Coronary artery (tissue), 2 donors: Measurements from ENCODE around the gene TMEFF2.

ENCODE experiments used
- DNase-seq: peaks from one replicate; pipeline ENCODE4 v3.0.0-alpha.2; 2017; ENCODE audit warnings: low spot score
- H3K27ac ChIP-seq, 2 donors: fragments of 200-600 bp; sonication (generic); one replicate each; pipeline ENCODE4 v1.5.1; 2016 to 2019
- H3K4me3 ChIP-seq: fragments of 200-600 bp; sonication (generic); 2 replicates; pipeline ENCODE4 v1.5.1; 2016; ENCODE audit warnings: mild to moderate bottlenecking, moderate library complexity
- TF ChIP-seq, protein P1 (sequence below): fragments of 200-600 bp; sonication (generic); IDR thresholded peaks from one replicate; pipeline ENCODE4 v1.5.1; 2019; ENCODE audit warnings: antibody characterized with exemption

The TMEFF2 gene

DNA sequence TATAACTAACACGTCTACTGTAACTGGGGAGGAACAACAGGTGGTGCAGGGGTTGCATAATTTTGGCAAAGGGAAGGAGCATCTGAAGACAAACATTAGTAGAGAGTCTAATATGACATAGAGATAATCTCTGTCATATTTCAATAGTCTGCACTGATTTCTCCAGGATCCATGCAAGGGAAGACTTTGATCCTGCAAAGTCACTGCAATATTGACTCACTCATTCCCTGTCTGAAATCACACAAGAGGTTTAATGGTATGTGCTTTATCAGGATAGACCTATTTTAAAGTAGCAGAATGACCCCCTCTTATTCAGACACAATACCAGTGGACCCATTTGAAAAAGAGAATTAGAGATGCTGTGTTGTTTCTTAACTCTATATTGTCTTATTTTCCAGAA lies 249.1 kb downstream of the TMEFF2 start:
- H3K4me3 ChIP-seq: no peak overlapping the region
- TF ChIP-seq, protein P1, sequence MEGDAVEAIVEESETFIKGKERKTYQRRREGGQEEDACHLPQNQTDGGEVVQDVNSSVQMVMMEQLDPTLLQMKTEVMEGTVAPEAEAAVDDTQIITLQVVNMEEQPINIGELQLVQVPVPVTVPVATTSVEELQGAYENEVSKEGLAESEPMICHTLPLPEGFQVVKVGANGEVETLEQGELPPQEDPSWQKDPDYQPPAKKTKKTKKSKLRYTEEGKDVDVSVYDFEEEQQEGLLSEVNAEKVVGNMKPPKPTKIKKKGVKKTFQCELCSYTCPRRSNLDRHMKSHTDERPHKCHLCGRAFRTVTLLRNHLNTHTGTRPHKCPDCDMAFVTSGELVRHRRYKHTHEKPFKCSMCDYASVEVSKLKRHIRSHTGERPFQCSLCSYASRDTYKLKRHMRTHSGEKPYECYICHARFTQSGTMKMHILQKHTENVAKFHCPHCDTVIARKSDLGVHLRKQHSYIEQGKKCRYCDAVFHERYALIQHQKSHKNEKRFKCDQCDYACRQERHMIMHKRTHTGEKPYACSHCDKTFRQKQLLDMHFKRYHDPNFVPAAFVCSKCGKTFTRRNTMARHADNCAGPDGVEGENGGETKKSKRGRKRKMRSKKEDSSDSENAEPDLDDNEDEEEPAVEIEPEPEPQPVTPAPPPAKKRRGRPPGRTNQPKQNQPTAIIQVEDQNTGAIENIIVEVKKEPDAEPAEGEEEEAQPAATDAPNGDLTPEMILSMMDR: no peak
- no peak overlapping the region for H3K27ac ChIP-seq
- DNase-seq: no peak

DNA sequence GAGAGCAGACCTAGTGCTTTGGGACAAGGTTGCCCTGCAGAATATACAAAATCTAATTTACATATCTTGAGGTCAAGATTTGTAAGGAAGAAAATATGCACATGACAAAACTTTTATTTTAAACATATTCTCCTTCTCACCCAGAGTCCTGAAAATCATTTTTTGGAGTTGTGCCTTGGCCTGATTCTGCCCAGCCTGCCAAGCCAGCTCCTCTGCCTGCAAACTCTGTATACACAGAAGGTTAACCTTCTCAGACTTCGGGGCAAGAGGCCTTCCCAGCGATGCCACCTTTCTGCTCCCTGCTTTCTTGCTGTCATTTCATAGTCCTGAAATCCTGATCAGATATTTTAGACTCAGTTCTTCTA lies 252.0 kb downstream of the TMEFF2 start:
- Histone ChIP-seq H3K27ac (no peak overlapping the region), H3K4me3 (no peak overlapping the region)
- DNase-seq: no peak
- TF ChIP-seq, protein P1: no peak

DNA sequence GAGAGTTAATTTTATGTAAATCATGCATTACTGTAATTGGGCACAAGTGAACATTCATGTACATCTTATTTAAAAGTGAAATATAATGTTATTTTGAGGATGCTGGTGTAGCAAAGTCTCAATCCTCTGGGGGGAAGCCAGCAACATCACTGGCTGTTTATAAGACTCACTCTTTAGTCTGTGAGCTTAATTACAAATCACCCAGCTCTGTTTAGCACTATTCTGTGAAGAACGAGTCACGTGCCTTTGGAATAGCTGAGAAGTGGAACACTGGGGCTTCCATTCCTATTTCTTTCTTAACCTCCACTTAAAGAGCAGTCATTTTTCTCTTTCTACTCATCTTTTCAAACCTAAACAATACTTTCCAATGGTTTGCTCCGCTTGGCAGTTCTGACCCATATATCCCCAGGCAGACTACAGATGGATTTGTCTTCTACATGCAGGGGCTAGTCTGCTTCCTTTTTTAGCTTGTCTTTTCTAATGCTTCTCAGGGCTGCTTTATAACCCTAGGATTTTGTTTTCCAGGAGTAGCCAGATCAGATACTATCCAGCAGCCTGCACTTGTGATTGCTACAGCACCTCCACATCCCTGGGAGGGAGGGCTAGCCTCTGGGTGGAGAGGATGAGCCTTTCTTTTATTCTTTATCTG lies 252.5 kb downstream of the TMEFF2 start:
- TF ChIP-seq, protein P1: no peak
- DNase-seq: no peak
- no peak overlapping the region for H3K4me3 ChIP-seq
- no peak overlapping the region for H3K27ac ChIP-seq

DNA sequence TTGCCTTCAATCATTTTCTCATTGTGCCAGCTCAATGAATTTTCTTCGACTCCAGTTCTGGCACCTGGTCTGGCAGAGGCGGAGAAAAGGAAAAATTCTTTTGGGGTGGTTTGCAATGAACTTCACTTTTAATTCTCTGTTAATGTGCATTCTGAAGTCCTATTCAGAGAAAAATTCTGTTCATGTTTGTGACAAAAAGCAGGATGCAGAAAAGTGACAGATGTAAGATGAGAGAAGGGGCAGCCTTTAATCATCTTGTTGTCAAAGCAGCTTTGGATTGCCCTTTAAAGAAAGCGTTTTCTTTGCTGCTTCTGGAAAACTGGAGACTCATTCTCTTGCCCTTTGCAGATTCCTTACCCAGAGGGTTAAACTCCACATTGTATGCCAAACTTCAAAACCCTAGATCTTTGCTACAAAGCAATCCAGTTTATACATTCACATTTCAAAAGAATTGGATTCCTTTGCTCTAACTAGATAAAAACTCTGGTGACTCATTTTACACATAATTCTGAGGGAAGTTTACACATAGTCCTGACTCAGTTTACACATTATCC lies 253.3 kb downstream of the TMEFF2 start:
- Histone ChIP-seq H3K27ac (no peak overlapping the region), H3K4me3 (no peak overlapping the region)
- DNase-seq: no peak
- TF ChIP-seq, protein P1: no peak

DNA sequence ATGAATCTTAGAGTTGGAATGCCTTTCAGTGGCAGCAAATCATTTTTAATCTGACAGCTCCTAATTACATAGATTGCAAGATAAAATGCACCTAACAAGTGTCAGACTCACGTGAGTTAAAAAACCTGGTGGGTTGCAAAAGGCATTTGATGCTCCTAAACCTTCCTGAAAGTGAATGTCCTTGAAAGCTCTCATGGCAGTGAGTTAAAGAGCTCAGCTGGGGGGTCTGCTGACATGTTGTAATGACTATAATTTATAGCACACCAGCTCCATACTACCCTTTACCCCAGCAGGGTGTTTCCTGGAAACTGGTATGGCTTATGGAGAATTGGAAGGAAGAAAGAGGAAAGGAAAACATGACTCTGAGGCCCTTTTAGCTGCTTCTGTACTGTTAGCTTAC lies 256.0 kb downstream of the TMEFF2 start:
- DNase-seq: no peak
- no peak overlapping the region for H3K4me3 ChIP-seq
- no peak overlapping the region for H3K27ac ChIP-seq
- TF ChIP-seq, protein P1: no peak

DNA sequence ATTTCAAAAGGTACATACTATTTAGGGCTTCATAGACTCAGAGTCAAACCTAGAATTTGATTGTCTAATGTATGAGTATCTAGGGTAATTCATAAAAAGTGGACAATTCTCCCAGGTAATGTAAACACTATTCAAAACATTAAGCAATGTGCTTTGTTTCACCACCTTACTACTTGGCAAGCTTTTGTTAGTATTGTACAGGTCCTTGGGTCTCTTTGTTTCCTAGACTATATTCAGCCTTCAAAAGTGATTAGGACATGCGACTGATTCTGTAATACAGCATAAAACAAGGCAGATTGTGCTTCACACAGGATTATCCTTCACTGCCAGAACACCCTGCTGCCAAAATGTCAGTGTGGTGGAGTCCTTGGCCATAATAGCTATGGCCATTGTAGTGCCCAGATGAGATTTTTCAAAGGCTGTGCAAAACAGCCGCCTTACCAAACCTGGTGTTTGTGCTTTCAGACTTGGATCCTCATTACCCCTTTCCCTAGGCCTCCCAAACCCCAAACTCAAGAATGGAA lies 257.8 kb downstream of the TMEFF2 start:
- DNase-seq: no peak
- Histone ChIP-seq H3K27ac (no peak overlapping the region), H3K4me3 (no peak overlapping the region)
- TF ChIP-seq, protein P1: no peak

DNA sequence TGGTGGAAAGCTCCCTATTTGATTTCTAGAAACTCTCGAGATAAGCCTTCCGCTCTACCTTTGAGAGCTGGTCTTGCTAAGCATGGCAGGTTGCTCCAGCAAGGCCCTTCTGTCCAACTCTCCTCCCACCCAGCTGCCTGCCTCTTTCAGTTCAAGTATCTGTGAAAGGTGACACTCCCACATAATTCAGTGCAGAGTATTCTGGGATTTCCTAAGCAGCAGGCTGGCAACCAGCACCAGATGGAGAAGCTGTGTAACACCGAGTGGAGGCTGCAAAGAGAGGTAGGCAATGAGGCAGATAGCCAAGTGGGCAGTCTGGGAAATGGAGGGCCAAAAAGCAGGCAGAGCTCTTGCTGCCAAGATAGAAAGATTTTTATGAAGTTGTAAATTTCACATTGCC lies 259.5 kb downstream of the TMEFF2 start:
- TF ChIP-seq, protein P1: no peak
- DNase-seq: no peak
- H3K4me3 ChIP-seq: no peak overlapping the region
- no peak overlapping the region for H3K27ac ChIP-seq
